Neural progenitor cell (in vitro differentiated cells): ENCODE data around the gene REV3L.

ENCODE experiments used
- EZH2 ChIP-seq: fragments of 200-600 bp; sonication (generic); IDR thresholded peaks from 2 replicates; pipeline ENCODE4 v1.6.1; 2017; ENCODE audit warnings: antibody characterized with exemption, mild to moderate bottlenecking, moderate library complexity
- EZH2phosphoT487 ChIP-seq: fragments of 200-600 bp; sonication (generic); IDR thresholded peaks from 2 replicates; pipeline ENCODE4 v1.6.1; 2017; ENCODE audit warnings: antibody characterized with exemption
- TF ChIP-seq, protein P1 (sequence below): fragments of 200-600 bp; sonication (generic); IDR thresholded peaks from 2 replicates; pipeline ENCODE4 v1.5.1; 2017; ENCODE audit warnings: antibody characterized with exemption, mild to moderate bottlenecking

DNA sequence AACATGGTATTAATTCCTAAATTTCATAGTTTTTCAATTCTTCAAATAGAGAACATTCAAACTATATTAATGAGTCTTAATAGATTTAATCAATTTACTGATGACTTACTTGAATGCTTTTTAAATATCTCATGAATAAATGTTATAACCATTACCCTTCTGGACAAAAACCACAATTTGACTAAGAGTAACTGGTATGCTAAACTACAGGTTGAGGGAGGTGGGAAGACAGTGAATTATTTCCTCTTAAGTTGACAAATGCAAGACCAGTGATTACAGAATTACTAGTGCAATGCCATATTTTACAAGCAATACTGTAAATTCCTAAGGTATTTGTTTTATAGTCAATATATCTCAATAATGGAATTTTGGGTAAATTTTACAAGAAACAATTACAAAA is 65.1 kb downstream of the REV3L start:
- TF ChIP-seq EZH2 (no peak), EZH2phosphoT487 (no peak)
- TF ChIP-seq, protein P1, sequence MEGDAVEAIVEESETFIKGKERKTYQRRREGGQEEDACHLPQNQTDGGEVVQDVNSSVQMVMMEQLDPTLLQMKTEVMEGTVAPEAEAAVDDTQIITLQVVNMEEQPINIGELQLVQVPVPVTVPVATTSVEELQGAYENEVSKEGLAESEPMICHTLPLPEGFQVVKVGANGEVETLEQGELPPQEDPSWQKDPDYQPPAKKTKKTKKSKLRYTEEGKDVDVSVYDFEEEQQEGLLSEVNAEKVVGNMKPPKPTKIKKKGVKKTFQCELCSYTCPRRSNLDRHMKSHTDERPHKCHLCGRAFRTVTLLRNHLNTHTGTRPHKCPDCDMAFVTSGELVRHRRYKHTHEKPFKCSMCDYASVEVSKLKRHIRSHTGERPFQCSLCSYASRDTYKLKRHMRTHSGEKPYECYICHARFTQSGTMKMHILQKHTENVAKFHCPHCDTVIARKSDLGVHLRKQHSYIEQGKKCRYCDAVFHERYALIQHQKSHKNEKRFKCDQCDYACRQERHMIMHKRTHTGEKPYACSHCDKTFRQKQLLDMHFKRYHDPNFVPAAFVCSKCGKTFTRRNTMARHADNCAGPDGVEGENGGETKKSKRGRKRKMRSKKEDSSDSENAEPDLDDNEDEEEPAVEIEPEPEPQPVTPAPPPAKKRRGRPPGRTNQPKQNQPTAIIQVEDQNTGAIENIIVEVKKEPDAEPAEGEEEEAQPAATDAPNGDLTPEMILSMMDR: no peak
